RWPE1 (cell line): Measurements from ENCODE around the gene GOSR2.

Experiments
- CTCF ChIA-PET: fragments of 350-600 bp; sonication (Branson Sonifier 250); formaldehyde crosslinking; extraction: SDS; loops from one replicate; lab custom pipeline; 2021; lab: Yijun Ruan, JAX
- POLR2A ChIA-PET: fragments of 400-600 bp; formaldehyde crosslinking; extraction: SDS; loops from one replicate; lab custom pipeline; 2020; ENCODE audit warnings: antibody characterized with exemption; ENCODE audit not compliant: low non-redundant PET; lab: Yijun Ruan, JAX
- DNase-seq: peaks from one replicate; pipeline ENCODE4 v3.0.0; 2012; ENCODE audit warnings: low spot score
- H3K27ac ChIP-seq: fragments of 450-650 bp; 2 replicates; pipeline ENCODE4 v1.5.1; 2017
- CTCF ChIP-seq: fragments of 450-650 bp; conservative IDR thresholded peaks from 2 replicates; pipeline ENCODE4 v1.5.1; 2017; ENCODE audit warnings: low read depth, mild to moderate bottlenecking

GOSR2 gene

GRCh38 chr17:46884552-46884951 lies 38.4 kb upstream of the GOSR2 start:
- TF ChIP-seq CTCF, result no peak
- no peak overlapping the region for H3K27ac ChIP-seq
- ChIA-PET POLR2A (no interaction called here), CTCF (interaction anchor here (0.6 to 1.0 kb wide), 2 partner anchors 8 to 1083 kb away, joined by 5 to 6 read pairs; no protein-coding TSS in a partner anchor)
- no peak for DNase-seq

- DNase-seq, result no peak
- TF ChIP-seq CTCF, result no peak
- CTCF ChIA-PET, result interaction anchor here (1.0 kb wide), 1 partner anchor 9 kb away, joined by 6 read pairs; no protein-coding TSS in a partner anchor
- POLR2A ChIA-PET, result no interaction called here
- no peak overlapping the region for H3K27ac ChIP-seq
These were observed 37.3 kb upstream of the GOSR2 start for GRCh38 chr17:46885415-46886309.

GRCh38 chr17:46886310-46886663 lies 36.7 kb upstream of the GOSR2 start:
- TF ChIP-seq CTCF, result no peak
- no peak for DNase-seq
- POLR2A ChIA-PET, result no interaction called here
- no peak overlapping the region for H3K27ac ChIP-seq
- CTCF ChIA-PET, result interaction anchor here (0.7 kb wide), 1 partner anchor 56 kb away, joined by 5 read pairs; no protein-coding TSS in a partner anchor

GRCh38 chr17:46887717-46888116 lies 35.2 kb upstream of the GOSR2 start:
- TF ChIP-seq CTCF, result no peak
- POLR2A ChIA-PET, result no interaction called here
- no peak overlapping the region for H3K27ac ChIP-seq
- CTCF ChIA-PET, result no interaction called here
- no peak for DNase-seq

GRCh38 chr17:46888727-46889126 lies 34.2 kb upstream of the GOSR2 start:
- DNase-seq, result no peak
- POLR2A ChIA-PET, result no interaction called here
- H3K27ac ChIP-seq, result no peak overlapping the region
- TF ChIP-seq CTCF, result no peak
- CTCF ChIA-PET, result interaction anchor here (0.6 to 1.0 kb wide), 2 partner anchors 12 to 68 kb away, joined by 3 to 4 read pairs; no protein-coding TSS in a partner anchor

- POLR2A ChIA-PET, result interaction anchor here (0.6 kb wide), 1 partner anchor 225 kb away, joined by 3 read pairs; no protein-coding TSS in a partner anchor
- H3K27ac ChIP-seq, result no peak overlapping the region
- DNase-seq, result no peak
- CTCF ChIA-PET, result no interaction called here
- TF ChIP-seq CTCF, result no peak
These were observed 33.4 kb upstream of the GOSR2 start for GRCh38 chr17:46889519-46889918.
